ENCODE measurements around the gene PRKCI. TPM values are rescaled to one million over a fixed set of nuclear protein-coding genes. Genes with fewer than 3 reads are reported as not detected.
A peak's percentile ranks its signal among the peaks of the same experiment; 100 is the strongest.

The PRKCI gene
- total RNA-seq, 1 experiment from 2014 or later = 39.5 TPM

GRCh38 chr3:170179432-170179831 is 42.8 kb upstream of the PRKCI start:
- POLR2A ChIA-PET (ENCODE audit: unreplicated experiment) = interaction anchor here (0.6 kb wide), 1 partner anchor 44 kb away, joined by 3 read pairs; no protein-coding TSS in a partner anchor
- DNase-seq (no peak), ATAC-seq (no peak)
- peak overlapping the region; percentile 93 for H3K9ac ChIP-seq (ENCODE audit: low read length)
- H3K4me3 ChIP-seq (ENCODE audit: low read length) = peak overlapping the region; percentile 75
- peaks cover 47% of the 10 kb centered on the region for H3K79me2 ChIP-seq (ENCODE audit: low read length)
- no peaks in the 10 kb centered on the region for H3K9me2 ChIP-seq (replicated peaks; ENCODE audit: low read length)
- peak overlapping the region; percentile 93 for H3K4me2 ChIP-seq (ENCODE audit: low read length)
- CTCF ChIA-PET = no interaction called here
- H3K27me3 ChIP-seq (ENCODE audit: low read length) = no peaks in the 10 kb centered on the region
- H2AFZ ChIP-seq (ENCODE audit: low read length) = 0 out of 2 replicates have a peak overlapping the region, but pooled peaks have one; percentile 10
- intact Hi-C loops (cut with micrococcal nuclease) = no loop called here
- H3K4me1 ChIP-seq (ENCODE audit: insufficient read depth, low read length) = peaks cover 16% of the 10 kb centered on the region
- 0 out of 2 replicates have a peak, but pooled peaks cover 5% of the 10 kb centered on the region for H4K20me1 ChIP-seq (ENCODE audit: low read length)
- no peaks in the 10 kb centered on the region for H3K9me3 ChIP-seq (ENCODE audit: low read length)
- no peak for TF ChIP-seq EZH2 (IDR thresholded peaks at IDR 0.05; ENCODE audit: low read length, unreplicated experiment)
- no peak for TF ChIP-seq CTCF (conservative IDR thresholded peaks at IDR 0.05; ENCODE audit: low read depth, low read length)
- TF ChIP-seq EZH2phosphoT487 (IDR thresholded peaks at IDR 0.05; ENCODE audit: borderline replicate concordance, low read length) = no peak
- no peak overlapping the region for H3K27ac ChIP-seq (ENCODE audit: low read length)
- no peaks in the 10 kb centered on the region for H3F3A ChIP-seq (ENCODE audit: low read length, unreplicated experiment)
- BruUV-seq (replicated peaks) = no TSS peak
- H3K36me3 ChIP-seq (ENCODE audit: low read depth, low read length) = peaks cover 28% of the 10 kb centered on the region

DNA sequence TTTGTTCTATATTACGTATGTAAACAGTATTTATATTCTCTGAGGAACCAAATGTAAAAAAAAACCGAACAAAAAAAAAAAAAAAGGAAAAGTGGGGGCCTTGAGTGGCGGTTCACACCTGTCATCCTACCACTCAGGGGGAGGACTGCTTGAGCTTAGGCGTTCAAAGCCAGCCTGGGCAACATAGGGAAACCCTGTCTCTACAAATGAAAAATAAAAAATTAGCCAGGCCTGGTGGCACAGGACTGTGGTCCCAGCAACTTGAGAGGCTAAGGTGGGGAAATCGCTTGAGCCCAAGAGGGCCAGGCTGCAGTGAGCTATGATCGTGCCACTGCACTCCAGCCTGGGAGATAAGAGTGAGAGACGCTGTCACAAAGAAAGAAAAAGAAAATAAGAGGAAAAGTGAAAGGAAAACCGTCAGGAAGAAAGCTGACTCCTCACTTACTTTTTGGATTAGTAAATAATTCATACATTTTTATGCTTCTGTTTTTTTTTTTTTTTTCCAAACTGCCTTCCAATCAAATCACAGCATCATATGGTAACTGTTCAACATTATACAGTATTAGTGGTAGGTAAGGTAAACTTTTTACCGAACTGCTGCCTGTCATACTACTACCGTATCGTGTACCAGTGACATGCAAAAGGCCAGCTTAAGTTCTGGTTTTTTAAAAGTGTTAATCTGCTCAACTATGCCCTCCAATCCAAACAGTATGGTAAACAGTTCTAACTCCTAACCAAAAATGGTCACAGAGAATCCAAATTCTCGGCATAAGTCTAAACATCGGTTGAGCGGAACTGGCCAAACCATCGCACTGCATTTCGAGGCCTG is 41.9 kb upstream of the PRKCI start:
- intact Hi-C loops (cut with micrococcal nuclease) = loop anchor here (2.0 to 10.0 kb wide), 2 partner anchors 43 to 95 kb away; partner anchors contain the start of gene PRKCI
- Histone ChIP-seq H3K4me1 (ENCODE audit: insufficient read depth, low read length) (peaks cover 16% of the 10 kb centered on the region), H3K4me2 (ENCODE audit: low read length) (peak overlapping the region; percentile 93), H3K9ac (ENCODE audit: low read length) (peak overlapping the region; percentile 93), H4K20me1 (ENCODE audit: low read length) (0 out of 2 replicates have a peak, but pooled peaks cover 5% of the 10 kb centered on the region), H3K4me3 (ENCODE audit: low read length) (peak overlapping the region; percentile 75), H3K79me2 (ENCODE audit: low read length) (peaks cover 42% of the 10 kb centered on the region), H3K27ac (ENCODE audit: low read length) (peak overlapping the region; percentile 47), H2AFZ (ENCODE audit: low read length) (peak overlapping the region; percentile 88), H3K27me3 (ENCODE audit: low read length) (no peaks in the 10 kb centered on the region), H3K9me2 (replicated peaks; ENCODE audit: low read length) (no peaks in the 10 kb centered on the region), H3F3A (ENCODE audit: low read length, unreplicated experiment) (no peaks in the 10 kb centered on the region), H3K9me3 (ENCODE audit: low read length) (no peaks in the 10 kb centered on the region), H3K36me3 (ENCODE audit: low read depth, low read length) (peaks cover 21% of the 10 kb centered on the region; the same call in 1 of the 2 replicates)
- peak; percentile 45 for DNase-seq
- no TSS peak for BruUV-seq (replicated peaks)
- TF ChIP-seq EZH2 (IDR thresholded peaks at IDR 0.05; ENCODE audit: low read length, unreplicated experiment) (no peak), EZH2phosphoT487 (IDR thresholded peaks at IDR 0.05; ENCODE audit: borderline replicate concordance, low read length) (no peak), CTCF (conservative IDR thresholded peaks at IDR 0.05; ENCODE audit: low read depth, low read length) (no peak)
- ChIA-PET CTCF (interaction anchor here (0.7 kb wide), 1 partner anchor 629 kb away, joined by 3 read pairs; no protein-coding TSS in a partner anchor), POLR2A (ENCODE audit: unreplicated experiment) (interaction anchor here (0.6 kb wide), 1 partner anchor 509 kb away, joined by 3 read pairs; no protein-coding TSS in a partner anchor)
- ATAC-seq = peak; percentile 51
